GM10266 (cell line): ENCODE results near the gene TSPYL2.

ENCODE experiments used
- DNase-seq: peaks from one replicate; pipeline ENCODE4 v3.0.0; 2012; ENCODE audit errors: extremely low spot score
- TF ChIP-seq, protein P1 (sequence below): IDR thresholded peaks from 2 replicates; pipeline ENCODE4 v1.5.1; 2012; ENCODE audit warnings: mild to moderate bottlenecking, low read depth; ENCODE audit not compliant: control insufficient read depth, insufficient read depth; ENCODE audit errors: missing control alignments

The TSPYL2 gene

GRCh38 chrX:53072418-53073114, 9.6 kb upstream of the TSPYL2 start:
- no peak for DNase-seq
- TF ChIP-seq, protein P1, sequence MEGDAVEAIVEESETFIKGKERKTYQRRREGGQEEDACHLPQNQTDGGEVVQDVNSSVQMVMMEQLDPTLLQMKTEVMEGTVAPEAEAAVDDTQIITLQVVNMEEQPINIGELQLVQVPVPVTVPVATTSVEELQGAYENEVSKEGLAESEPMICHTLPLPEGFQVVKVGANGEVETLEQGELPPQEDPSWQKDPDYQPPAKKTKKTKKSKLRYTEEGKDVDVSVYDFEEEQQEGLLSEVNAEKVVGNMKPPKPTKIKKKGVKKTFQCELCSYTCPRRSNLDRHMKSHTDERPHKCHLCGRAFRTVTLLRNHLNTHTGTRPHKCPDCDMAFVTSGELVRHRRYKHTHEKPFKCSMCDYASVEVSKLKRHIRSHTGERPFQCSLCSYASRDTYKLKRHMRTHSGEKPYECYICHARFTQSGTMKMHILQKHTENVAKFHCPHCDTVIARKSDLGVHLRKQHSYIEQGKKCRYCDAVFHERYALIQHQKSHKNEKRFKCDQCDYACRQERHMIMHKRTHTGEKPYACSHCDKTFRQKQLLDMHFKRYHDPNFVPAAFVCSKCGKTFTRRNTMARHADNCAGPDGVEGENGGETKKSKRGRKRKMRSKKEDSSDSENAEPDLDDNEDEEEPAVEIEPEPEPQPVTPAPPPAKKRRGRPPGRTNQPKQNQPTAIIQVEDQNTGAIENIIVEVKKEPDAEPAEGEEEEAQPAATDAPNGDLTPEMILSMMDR = no peak

DNA sequence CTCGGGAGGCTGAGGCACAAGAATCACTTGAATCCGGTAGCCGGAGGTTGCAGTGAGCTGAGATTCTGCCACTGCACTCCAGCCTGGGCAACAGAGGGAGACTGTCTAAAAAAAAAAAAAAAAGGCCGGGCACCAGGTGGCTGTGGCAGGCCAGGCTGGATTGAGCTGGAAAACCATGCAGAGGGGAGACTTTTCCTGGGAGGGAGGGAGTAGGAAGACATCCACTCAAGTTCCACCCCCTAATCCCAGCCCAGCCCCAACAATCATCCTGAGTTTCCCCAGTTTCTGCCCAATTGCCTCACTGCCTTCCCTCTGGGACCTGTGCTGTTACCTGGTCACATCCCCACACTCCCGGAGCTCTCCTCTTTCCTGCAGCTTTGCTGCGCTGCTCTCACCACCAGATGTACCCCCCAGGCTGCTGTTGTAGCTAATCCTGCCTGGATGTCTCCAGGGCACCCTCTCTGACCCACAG, 9.0 kb upstream of the TSPYL2 start:
- TF ChIP-seq, protein P1 = no peak
- no peak for DNase-seq

DNA sequence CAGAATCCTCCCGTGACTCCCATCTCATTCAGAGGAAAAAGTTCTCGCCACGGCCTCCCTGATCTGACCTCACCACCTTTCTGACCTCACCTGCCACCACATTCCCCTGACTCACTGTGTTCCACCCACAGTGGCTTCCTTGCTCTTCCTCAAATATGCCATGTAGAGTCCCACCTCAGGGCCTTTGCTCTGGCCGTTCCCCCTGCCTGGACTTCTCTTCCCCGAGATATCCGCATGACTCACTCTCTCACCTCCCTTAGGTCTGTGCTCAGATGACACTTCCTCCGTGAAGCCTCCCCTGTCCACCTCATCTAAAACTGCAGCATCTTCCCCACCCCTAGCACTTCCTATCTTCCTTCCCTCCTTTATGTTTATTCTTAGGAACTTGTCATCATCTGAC, 7.2 kb upstream of the TSPYL2 start:
- no peak for DNase-seq
- TF ChIP-seq, protein P1 = no peak

- no peak for DNase-seq
- TF ChIP-seq, protein P1 = no peak
Observed at GRCh38 chrX:53076671-53077070, 5.5 kb upstream of the TSPYL2 start.

DNA sequence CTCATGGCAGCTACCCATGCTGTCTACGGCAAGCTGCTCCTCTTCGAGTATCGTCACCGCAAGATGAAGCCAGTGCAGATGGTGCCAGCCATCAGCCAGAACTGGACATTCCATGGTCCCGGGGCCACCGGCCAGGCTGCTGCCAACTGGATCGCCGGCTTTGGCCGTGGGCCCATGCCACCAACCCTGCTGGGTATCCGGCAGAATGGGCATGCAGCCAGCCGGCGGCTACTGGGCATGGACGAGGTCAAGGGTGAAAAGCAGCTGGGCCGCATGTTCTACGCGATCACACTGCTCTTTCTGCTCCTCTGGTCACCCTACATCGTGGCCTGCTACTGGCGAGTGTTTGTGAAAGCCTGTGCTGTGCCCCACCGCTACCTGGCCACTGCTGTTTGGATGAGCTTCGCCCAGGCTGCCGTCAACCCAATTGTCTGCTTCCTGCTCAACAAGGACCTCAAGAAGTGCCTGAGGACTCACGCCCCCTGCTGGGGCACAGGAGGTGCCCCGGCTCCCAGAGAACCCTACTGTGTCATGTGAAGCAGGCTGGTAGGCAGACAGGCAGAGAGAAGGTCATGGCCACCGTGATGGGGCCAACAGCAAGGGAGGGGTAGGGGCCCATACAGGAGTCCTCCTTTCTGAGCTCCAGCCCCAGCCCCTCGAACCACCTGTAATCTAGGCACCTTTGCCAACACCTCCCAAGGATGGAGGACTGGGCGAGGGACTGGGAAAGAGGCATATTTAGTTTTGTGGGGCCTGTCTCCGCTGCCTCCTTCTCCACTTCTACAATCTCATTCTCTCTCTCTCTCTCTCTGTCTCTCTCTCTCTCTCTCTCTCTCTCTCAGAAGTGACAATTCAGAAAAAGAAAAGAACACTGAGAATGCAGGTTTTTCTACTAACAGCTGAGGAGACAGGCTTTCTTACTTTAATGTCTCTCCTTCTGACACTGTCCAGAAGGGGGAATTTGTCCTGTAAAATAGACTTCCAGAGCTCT, 4.7 kb upstream of the TSPYL2 start:
- TF ChIP-seq, protein P1 = no peak
- no peak for DNase-seq

- no peak for DNase-seq
- TF ChIP-seq, protein P1 = no peak
Observed at GRCh38 chrX:53078943-53079342, 3.2 kb upstream of the TSPYL2 start.
